NCI-H524 treated with DMSO at 0.1 percent for 48 hours (cell line): ENCODE measurements around the gene PRM3.

ENCODE experiments used
- DNase-seq: peaks from one replicate; lab custom pipeline; 2025; lab: John Stamatoyannopoulos, UW

Gene PRM3

GRCh38 chr16:11258553-11259492, 14.6 kb downstream of the PRM3 start:
- no peak for DNase-seq

- DNase-seq, result peak; percentile 60
Observed at GRCh38 chr16:11257131-11257938, 16.1 kb downstream of the PRM3 start.

DNA sequence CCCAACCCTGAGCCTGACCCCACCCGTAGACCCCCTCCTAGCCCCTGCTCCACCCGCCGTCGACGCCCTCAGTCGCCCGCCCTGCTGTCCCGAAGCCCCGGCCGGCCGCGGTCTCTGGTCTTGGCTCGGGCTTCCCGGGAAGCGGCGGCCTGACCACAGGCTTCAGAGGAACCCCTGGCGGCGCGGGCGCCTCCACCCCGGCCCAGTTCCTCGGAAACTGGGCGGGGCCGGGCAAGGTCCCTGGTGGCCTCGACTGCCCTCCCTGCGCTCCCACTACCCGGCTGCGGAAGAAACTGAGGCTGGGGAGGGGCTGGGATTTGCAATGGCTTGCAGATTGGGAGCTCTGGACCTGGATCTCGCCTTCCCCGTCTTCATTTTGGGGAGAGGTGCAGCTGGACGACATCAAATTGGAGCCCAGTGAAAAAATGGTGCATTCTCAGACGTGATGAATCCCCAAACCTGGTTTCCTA, 16.7 kb downstream of the PRM3 start:
- no peak for DNase-seq

DNA sequence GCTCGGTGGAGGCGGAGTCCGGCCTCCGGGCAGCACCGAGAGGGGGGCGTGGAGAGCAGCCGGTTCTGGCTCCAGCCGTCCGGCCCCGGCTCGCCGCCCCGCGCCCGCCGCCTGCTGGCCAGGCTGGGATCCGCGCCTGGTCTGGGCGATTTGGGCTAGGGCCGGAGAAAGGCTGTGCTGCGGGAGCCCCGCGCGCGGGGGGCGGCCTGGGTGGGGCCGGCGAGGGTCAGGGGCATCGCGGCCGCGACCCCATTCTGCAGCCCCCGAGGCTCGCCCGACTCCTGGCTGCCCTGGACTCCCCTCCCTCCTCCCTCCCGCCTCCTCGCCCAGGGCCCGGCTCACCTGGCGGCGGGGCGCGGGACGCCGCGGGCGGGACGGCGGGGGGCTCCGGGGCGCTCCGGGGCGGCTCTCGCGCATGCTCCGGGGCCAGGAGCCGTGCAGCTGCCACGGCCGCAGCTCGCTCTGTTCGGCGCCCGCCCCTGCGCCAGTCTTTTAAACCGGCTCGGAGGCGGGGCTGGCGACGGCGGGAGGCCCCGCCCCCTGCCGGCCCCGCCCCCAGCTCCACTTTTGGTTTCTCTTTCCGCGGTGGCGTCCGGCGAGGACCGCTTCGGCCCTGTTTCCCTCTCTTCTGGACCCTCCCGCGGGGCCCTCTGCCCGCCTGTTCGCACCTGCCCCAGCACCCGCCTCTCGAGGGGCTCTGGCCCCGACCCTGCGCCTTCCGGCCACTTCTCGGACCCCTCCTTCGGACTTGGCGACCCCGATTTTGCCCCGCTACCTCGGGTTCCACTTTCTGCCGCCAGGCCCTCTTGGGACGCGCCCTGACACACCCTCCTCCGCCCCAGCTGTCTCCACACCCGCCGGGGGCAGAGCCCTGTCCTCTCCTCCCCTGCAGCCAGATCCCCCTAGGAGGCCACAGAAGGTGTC, 17.4 kb downstream of the PRM3 start, which contains the start of gene SOCS1:
TSS of gene SOCS1 (minus strand) at position 468 of the 924 bp plus-strand sequence. CDS start 726 bp downstream, outside the sequence.
- no peak for DNase-seq

GRCh38 chr16:11254913-11255736, 18.3 kb downstream of the PRM3 start:
- DNase-seq, result no peak

DNA sequence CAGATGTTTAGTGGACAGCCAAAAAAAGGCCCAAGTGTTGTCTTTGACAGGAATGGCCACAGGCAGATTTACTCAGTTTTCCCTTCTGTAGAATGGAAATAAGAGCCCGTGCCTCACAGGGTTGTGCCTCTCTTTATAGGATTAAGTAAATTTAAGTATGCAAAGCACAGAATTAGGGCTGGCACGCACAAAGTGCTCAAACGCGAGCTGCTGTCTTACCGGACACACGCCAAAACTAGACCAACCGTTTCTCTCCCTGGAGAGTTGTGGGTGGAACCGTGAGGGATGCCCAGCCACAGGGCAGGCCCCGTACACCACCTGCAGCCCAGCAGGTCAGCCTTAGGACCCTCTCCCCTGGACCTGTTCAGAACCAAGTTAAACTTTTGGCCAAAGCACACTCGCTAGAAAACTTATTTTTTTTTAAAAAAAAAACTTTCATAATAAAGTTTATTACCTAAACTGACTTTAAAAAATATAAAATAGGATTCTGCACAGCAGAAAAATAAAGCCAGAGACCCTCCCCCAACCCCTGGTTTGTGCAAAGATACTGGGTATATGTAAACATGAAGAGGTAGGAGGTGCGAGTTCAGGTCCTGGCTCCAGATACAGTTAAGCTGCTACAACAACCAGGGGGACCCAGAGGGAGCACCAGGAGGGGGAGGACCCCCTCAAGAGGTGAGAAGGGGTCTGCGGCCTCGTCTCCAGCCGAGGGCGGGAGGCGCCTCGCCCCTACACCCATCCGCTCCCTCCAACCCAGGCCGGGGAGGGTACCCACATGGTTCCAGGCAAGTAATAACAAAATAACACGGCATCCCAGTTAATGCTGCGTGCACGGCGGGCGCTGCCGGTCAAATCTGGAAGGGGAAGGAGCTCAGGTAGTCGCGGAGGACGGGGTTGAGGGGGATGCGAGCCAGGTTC, 19.2 kb downstream of the PRM3 start:
- no peak for DNase-seq

DNA sequence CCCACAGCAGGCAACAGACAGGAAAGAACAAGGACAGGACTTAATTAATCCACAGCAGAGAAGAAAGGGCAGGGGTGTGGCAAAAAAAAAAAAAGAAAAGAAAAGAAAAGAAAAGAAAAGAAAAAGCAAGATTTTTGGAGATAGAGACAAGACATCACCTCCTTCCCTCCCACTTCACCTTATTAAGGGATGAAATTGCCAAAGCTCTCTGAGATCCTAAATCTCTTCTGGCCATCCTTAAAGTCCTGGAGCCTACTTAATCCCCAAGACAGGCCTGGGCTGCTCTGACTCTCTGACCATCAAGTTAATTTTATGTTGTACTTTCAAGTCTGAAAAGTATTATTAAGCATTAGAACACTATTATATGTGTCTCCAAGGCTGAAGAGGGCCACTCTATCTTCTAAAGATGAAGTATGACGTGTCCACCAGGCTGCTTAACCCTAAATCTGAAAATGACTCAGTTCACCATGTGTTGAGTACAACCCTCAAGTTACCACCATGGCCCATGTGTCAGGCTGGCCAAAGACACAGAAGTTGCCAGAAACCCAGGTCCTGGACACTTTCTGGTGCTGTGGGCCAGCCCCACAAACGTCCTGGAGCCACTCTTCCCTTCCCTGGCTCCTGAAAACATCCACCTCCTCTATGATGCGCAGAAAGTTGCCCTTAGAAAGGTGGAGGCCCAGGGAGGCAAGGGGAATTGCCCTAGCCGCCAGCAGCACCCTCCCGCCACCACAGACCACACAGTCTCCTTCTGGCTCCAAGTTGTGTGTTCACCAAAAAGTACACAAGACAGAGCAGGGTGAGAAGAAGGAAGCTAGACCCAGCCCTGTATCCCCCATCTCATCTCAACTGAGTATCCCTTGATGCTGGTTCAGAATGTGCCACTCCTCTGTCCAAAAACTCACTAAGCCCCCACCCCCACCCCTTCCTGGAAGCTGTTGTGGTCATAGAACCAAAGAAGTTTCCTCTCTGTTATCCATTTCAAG, 20.1 kb downstream of the PRM3 start:
- DNase-seq, result no peak

DNA sequence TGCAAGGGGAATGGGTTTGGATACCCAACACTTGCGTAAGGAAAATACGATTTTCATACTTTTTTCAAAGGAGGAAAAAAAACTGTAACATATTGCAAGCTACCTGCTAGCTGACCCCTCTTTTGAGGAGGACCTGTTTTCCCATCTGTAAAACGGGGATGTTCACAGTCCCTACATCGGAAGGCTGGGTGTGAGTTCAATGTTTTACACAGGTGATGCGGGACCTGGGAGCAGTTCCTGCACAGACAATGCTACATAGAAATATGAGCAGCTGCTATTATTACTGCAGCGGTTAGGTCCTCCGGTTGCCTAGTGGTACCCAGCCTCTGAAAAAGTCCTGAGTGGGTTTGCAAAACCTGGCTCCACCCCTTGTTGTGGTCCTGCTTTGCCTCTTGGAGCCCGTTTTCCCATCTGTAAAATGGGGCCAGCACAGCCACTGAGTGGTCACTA, 20.9 kb downstream of the PRM3 start:
- no peak for DNase-seq

DNA sequence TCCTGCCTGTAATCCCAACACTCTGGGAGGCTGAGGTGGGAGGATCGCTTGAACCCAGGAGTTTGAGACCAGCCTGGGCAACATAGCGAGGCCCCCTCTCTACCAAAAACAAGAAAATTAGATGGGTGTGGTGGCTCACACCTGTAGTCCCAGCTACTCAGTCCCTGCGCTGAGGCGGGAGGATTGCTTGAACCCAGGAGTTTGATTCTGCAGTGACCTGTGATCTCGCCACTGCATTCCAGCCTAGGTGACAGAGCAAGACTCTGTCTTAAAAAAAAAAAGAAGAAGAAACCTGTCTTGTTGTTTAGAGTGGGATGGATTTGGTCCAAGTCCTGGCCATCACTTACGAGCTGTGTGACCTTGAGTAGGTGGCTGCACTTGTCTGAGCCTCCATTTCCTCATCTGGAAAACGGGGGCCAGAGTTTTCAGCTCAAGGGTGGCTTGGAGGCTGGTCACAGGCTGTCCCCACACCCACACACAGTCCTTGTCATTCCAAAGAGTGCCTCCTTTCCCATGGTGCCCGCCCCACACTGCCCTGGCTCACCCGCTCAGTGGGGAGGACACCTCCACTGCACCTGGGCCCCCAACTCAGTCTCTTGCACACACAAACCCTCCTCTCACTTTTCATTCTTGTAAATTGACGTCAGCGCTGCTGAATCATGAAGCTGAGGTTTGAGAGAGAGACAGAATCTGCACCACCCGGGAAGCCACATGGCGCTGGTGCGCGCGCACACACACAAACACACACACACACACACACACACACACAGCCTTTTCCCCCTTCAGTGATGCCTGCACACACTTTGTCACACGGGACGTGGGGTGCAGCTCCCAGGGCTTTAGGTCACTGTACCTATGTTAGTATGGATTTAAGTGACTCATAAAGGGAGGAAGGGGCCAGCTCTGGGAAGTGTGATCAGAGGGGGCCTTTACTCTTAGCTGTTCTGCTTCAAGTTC, 21.6 kb downstream of the PRM3 start:
- DNase-seq, result no peak

- DNase-seq, result no peak
Observed at GRCh38 chr16:11250786-11251524, 22.5 kb downstream of the PRM3 start.

DNA sequence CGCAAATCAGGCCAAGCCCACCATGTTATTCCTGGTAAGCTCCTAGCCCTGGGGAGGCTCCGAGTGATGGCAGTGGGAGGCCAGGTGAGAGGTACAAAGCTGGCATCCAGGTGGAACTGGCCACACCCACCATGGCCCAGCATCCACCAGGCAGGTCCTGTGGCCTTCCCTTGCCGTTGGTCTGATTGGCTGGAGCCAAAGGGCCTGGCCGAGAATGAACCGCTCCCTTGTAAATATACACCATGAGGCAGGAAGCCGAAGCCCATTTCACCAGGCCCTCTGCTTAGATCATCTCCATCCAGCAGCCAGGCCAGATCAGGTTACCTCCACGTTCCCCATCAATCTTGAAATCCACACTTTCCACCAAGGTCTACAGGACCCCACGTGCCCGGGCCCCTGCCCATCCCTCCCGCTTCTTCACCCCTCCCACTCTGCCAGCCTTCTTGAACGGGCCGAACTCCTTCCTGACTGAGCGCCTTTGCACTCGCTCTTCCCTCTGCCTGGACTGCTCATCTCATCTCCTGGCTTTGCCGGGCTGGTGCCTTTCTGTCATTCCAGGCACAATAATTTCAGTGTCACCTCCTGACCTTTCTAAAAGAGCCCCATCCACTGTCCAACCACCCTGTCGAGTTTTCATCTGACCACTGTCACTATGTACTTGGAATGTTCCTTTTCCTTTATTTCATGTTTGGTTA, 23.2 kb downstream of the PRM3 start:
- no peak for DNase-seq

- no peak for DNase-seq
Observed at GRCh38 chr16:11249233-11250061, 24.0 kb downstream of the PRM3 start.

- DNase-seq, result no peak
Observed at GRCh38 chr16:11248133-11248532, 25.3 kb downstream of the PRM3 start.

DNA sequence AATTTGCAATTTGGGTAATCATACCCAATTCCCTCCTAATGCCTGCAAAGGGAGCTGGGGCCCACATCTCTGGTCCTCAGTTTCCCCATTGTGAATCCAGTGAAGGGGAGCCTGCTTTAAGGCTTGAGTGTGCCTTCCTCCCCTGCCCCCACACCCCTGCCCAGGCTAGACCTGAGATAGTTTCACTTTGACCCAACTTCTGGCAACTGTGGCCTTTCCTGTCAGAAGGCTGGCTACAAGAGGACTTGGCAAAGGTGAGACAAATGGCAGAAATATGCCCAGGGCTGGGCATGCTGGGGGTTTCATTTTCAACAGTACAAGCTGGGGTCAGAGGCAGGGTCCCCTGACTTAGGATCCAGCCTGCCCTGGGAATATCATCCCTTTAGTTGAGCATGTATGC, 27.4 kb downstream of the PRM3 start:
- DNase-seq, result no peak

GRCh38 chr16:11245222-11245737, 28.1 kb downstream of the PRM3 start:
- no peak for DNase-seq
